HepG2 (cell line): ENCODE results near the gene ANKRD53. TPM values are rescaled to one million over a fixed set of nuclear protein-coding genes. Genes with fewer than 3 reads are reported as not detected.

Experiments used
- ATAC-seq: fragments of 200-7000 bp; cut with Tn5 transposase; 3 replicates; pipeline ENCODE4 v1.9.1; 2020; ENCODE audit warnings: mild to moderate bottlenecking, moderate library complexity
- BruUV-seq: library from RNA; stranded (reverse); fragments of 400-500 nt; replicated peaks from 2 replicates; lab custom pipeline; 2021; lab: Mats Ljungman, UMichigan
- CTCF ChIA-PET: fragments of 300-600 bp; formaldehyde crosslinking; extraction: SDS; loops from one replicate; lab custom pipeline; 2021; ENCODE audit warnings: low total read pairs, inconsistent platforms, low intra/inter-chr PET ratio; lab: Yijun Ruan, JAX
- POLR2A ChIA-PET: fragments of 350-600 bp; sonication (Branson Sonifier 250); formaldehyde crosslinking; loops from one replicate; lab custom pipeline; 2020; ENCODE audit warnings: antibody characterized with exemption, inconsistent platforms; lab: Yijun Ruan, JAX
- DNase-seq: peaks from one replicate; pipeline ENCODE4 v3.0.0-alpha.2; 2015; ENCODE audit warnings: low spot score
- FAIRE-seq: peaks from 3 replicates; lab custom pipeline; 2011; peaks lifted over from hg19 to GRCh38; lab: Jason Lieb, UNC
- H2AFZ ChIP-seq: one replicate; pipeline ENCODE4 v1.6.1; 2011; ENCODE audit warnings: low read length, inconsistent platforms
- H3K27ac ChIP-seq: fragments of 300-600 bp; 3 replicates; pipeline ENCODE4 v1.8.0; 2011; ENCODE audit warnings: mixed run types, mild to moderate bottlenecking, mixed read lengths, low read length, inconsistent platforms; ENCODE audit not compliant: insufficient read depth; ENCODE audit errors: extremely low read length
- H3K27me3 ChIP-seq, 2 experiments: fragments of 200-600 bp in 1 of 2; 2 replicates in 1 of 2; 3 replicates in 1 of 2; pipeline versions ENCODE4 v1.6.0 to v1.8.0; 2011; ENCODE audit warnings: low read length in 2 of 2, mild to moderate bottlenecking in 2 of 2, moderate library complexity in 2 of 2, inconsistent platforms in 1 of 2; ENCODE audit not compliant: insufficient read depth in 2 of 2, control insufficient read depth in 1 of 2
- H3K36me3 ChIP-seq, 2 experiments: fragments of 200-600 bp in 1 of 2; replicated peaks in 1 of 2; 2 replicates in 1 of 2; 3 replicates in 1 of 2; pipeline versions ENCODE4 v1.5.1 to v1.8.0; 2011; ENCODE audit warnings: low read length in 2 of 2, inconsistent platforms in 1 of 2; ENCODE audit not compliant: insufficient read depth in 2 of 2, control insufficient read depth in 1 of 2
- H3K4me1 ChIP-seq: 2 replicates; pipeline ENCODE4 v1.5.1; 2012; ENCODE audit warnings: low read length, inconsistent platforms; ENCODE audit not compliant: insufficient read depth
- H3K4me2 ChIP-seq: 2 replicates; pipeline ENCODE4 v1.6.0; 2011; ENCODE audit warnings: low read depth, low read length, inconsistent platforms
- H3K4me3 ChIP-seq, 3 experiments: fragments of 200-600 bp in 1 of 3; sonication (generic), shearing (Covaris generic) in 1 of 3; replicated peaks in 1 of 3; 2 replicates each; pipeline ENCODE4 v1.5.1; 2011 to 2016; ENCODE audit warnings: low read length in 3 of 3, inconsistent platforms in 2 of 3, low read depth in 2 of 3, mild to moderate bottlenecking in 2 of 3, control low read depth in 1 of 3, mixed read lengths in 1 of 3; ENCODE audit not compliant: insufficient read depth in 1 of 3
- H3K79me2 ChIP-seq: one replicate; pipeline ENCODE4 v1.6.1; 2011; ENCODE audit warnings: low read length, inconsistent platforms; ENCODE audit not compliant: insufficient read depth
- H3K9ac ChIP-seq: 2 replicates; pipeline ENCODE4 v1.6.0; 2011; ENCODE audit warnings: mild to moderate bottlenecking, low read depth, low read length, inconsistent platforms; ENCODE audit not compliant: insufficient read depth
- H3K9me3 ChIP-seq: 2 replicates; pipeline ENCODE4 v1.5.1; 2012; ENCODE audit warnings: mild to moderate bottlenecking, low read length
- H4K20me1 ChIP-seq: 2 replicates; pipeline ENCODE4 v1.6.0; 2011; ENCODE audit warnings: inconsistent platforms, mild to moderate bottlenecking, low read length, moderate library complexity; ENCODE audit not compliant: insufficient read depth
- ARID4A ChIP-seq: sonication (generic); formaldehyde crosslinking; IDR thresholded peaks from 2 replicates; pipeline ENCODE4 v1.5.0; 2020; ENCODE audit warnings: mild to moderate bottlenecking, missing genetic modification reagents, borderline replicate concordance
- FOXO4 ChIP-seq: sonication (generic); formaldehyde crosslinking; conservative IDR thresholded peaks from 2 replicates; pipeline ENCODE4 v1.8.1; 2023; ENCODE audit warnings: missing genetic modification reagents
- HNF4A ChIP-seq: sonication (generic); formaldehyde crosslinking; IDR thresholded peaks from 2 replicates; pipeline ENCODE4 v1.4.0; 2020; ENCODE audit warnings: missing genetic modification reagents
- HNRNPL ChIP-seq: fragments of 200-400 bp; formaldehyde crosslinking; IDR thresholded peaks from 2 replicates; pipeline ENCODE4 v1.6.1; 2017; ENCODE audit warnings: mild to moderate bottlenecking, low read depth, low read length
- RBFOX2 ChIP-seq: fragments of 200-400 bp; formaldehyde crosslinking; IDR thresholded peaks from 2 replicates; pipeline ENCODE4 v1.6.1; 2017; ENCODE audit warnings: low read depth, mild to moderate bottlenecking, low read length
- SYNCRIP ChIP-seq: fragments of 200-400 bp; formaldehyde crosslinking; IDR thresholded peaks from 2 replicates; pipeline ENCODE4 v1.6.1; 2018; ENCODE audit warnings: mild to moderate bottlenecking, low read depth, low read length; ENCODE audit not compliant: insufficient read depth
- TEAD3 ChIP-seq: optimal IDR thresholded peaks from 2 replicates; pipeline ENCODE3; 2016; ENCODE audit warnings: borderline replicate concordance
- UBTF ChIP-seq: sonication (generic); formaldehyde crosslinking; IDR thresholded peaks from 2 replicates; pipeline ENCODE4 v1.4.0; 2020; ENCODE audit warnings: mild to moderate bottlenecking, missing genetic modification reagents
- ZFP91 ChIP-seq: sonication (generic); formaldehyde crosslinking; IDR thresholded peaks from 2 replicates; pipeline ENCODE4 v1.9.0; 2022; ENCODE audit warnings: missing genetic modification reagents, mild to moderate bottlenecking, borderline replicate concordance
- ZFY ChIP-seq: sonication (generic); formaldehyde crosslinking; IDR thresholded peaks from 2 replicates; pipeline ENCODE4 v1.4.0; 2020; ENCODE audit warnings: missing genetic modification reagents
- WGBS: methylation state at CpG from one replicate; pipeline ENCODE4 v1.1.6; 2017; ENCODE audit warnings: low lambda C conversion rate; 5-methylcytosine and 5-hydroxymethylcytosine counted together
- in situ Hi-C: cut with HindIII; loops from 2 replicates; pipeline ENCODE4 v1.10.0; 2017; ENCODE audit warnings: low pct_unique_long_range_greater_than_20kb; ENCODE audit not compliant: extremely low pct_ligation_motif_present
- intact Hi-C: fragments of 100-400 bp; cut with micrococcal nuclease; formaldehyde crosslinking; loops from one replicate; pipeline ENCODE4 v1.10.0; 2022; ENCODE audit not compliant: unreplicated experiment
- polyA plus RNA-seq, 8 experiments: library from polyadenylated mRNA; depleted of rRNA in 3 of 8; stranded (reverse) in 7 of 8; unstranded in 1 of 8; fragments of >200 nt; fragmentation: Illumina TruSeq in 4 of 8; extraction: Trizol in 4 of 8; gene quantifications; 2 replicates each; pipeline versions ENCODE4 v1.2.1 to v1.2.3, GENCODE V29; 2011 to 2016; ENCODE audit warnings: low read depth in 4 of 8, missing spikeins in 1 of 8, mixed read lengths in 1 of 8; ENCODE audit not compliant: insufficient read depth in 1 of 8
- total RNA-seq, 5 experiments: library from RNA; depleted of rRNA; stranded (reverse); fragments of >200 nt; fragmentation: Illumina TruSeq; extraction: Trizol; gene quantifications; 2 replicates each; pipeline ENCODE4 v1.2.3, GENCODE V29; 2016; ENCODE audit warnings: low read depth in 1 of 5

Gene ANKRD53
- total and polyA plus RNA-seq, 2 of the 13 experiments (the other 11 are each of a cell fraction or from before 2014, with no cell fraction given), result 0.15 TPM; not detected in 1

- no peaks in the 10 kb centered on the region for H3K79me2 ChIP-seq
- ATAC-seq (peak; percentile 43), DNase-seq (no peak), FAIRE-seq (no peak)
- H3K4me1 ChIP-seq, result peaks cover 49% of the 10 kb centered on the region
- H2AFZ ChIP-seq, result no peak overlapping the region
- peak overlapping the region; percentile 52 for H3K4me2 ChIP-seq
- peak overlapping the region in 1 of 3 experiments; percentile 49; a peak in 2 of 6 replicates for H3K4me3 ChIP-seq
- BruUV-seq, result no TSS peak
- intact Hi-C loops, result no loop called here
- H3K36me3 ChIP-seq, result no peaks in the 10 kb centered on the region
- ChIA-PET CTCF (interaction anchor here (1.3 kb wide), 1 partner anchor 66 kb away, joined by 3 read pairs; no protein-coding TSS in a partner anchor), POLR2A (interaction anchor here (0.7 to 1.3 kb wide), 5 partner anchors 11 to 131 kb away, joined by 3 to 4 read pairs (median 3); partner anchors contain the start of gene NAGK)
- no peaks in the 10 kb centered on the region; a peak in 1 of 5 replicates for H3K27me3 ChIP-seq
- no peaks in the 10 kb centered on the region for H3K9me3 ChIP-seq
- in situ Hi-C loops, result no loop called here
- H4K20me1 ChIP-seq, result no peaks in the 10 kb centered on the region
- 3% methylated on average over 8 of the region's 10 CpGs for WGBS
- no peak overlapping the region for H3K27ac ChIP-seq
- peak overlapping the region; percentile 17; the same call in 1 of the 2 replicates for H3K9ac ChIP-seq
- TF ChIP-seq FOXO4 (CRISPR knock-in tag), result 0 out of 2 replicates have a peak, but pooled peaks have one; percentile 44
- TF ChIP-seq SYNCRIP, result no peak
- TF ChIP-seq HNRNPL, result 0 out of 2 replicates have a peak, but pooled peaks have one; percentile 44
- TF ChIP-seq HNF4A (CRISPR knock-in tag), result peak; percentile 33; the same call in 1 of the 2 replicates
- TF ChIP-seq ZFY (CRISPR knock-in tag), result 0 out of 2 replicates have a peak, but pooled peaks have one; percentile 12
- TF ChIP-seq ZFP91 (CRISPR knock-in tag), result 0 out of 2 replicates have a peak, but pooled peaks have one; percentile 12
- no peak for TF ChIP-seq RBFOX2
- TF ChIP-seq TEAD3, result peak; percentile 26
- TF ChIP-seq ARID4A (CRISPR knock-in tag), result 0 out of 2 replicates have a peak, but pooled peaks have one; percentile 15
- 0 out of 2 replicates have a peak, but pooled peaks have one; percentile 17 for TF ChIP-seq UBTF (CRISPR knock-in tag)
Measured at GRCh38 chr2:70936979-70937811, 41.2 kb upstream of the ANKRD53 start.
